HUDEP-2 (cell line): ENCODE data around the gene STARD7.
"Not testable (repeated sequence)": the region's sequence is repeated elsewhere in the genome, so short reads cannot be mapped to it uniquely, and the experiment has no call there.

Experiments
- DNase-seq, 76 experiments: peaks; one replicate each; lab custom pipeline; 2025; ENCODE audit not compliant: unreplicated experiment in 76 of 76; lab: John Stamatoyannopoulos, UW

Gene STARD7

DNA sequence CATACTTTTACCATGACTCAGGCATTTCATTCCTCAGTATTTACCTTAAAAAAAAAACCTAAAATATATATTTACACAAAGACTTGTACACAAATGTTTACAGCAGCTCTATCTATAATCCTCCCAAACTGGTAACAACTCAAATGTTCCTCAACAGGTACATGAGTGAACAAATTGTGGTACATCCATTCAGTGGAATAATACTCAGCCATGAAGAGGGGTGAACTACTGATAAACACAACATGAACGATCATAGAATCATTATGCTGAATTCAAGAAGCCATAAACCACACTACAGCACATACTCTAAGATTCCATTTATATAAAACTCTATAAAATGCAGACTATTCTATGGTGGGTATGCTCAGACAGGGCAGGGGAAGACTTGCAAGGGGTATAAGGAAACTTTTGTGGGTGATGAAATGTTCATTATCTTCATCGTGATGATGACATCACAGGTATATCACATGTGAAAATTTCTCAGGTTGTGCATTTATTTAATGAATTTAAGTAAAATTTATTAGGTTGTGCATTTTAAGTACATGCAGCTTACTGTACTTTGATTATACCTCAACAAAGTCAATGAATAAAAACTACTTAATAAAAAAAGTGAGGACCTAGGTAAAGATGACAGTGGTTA is 38.6 kb downstream of the STARD7 start:
- no peak for DNase-seq

GRCh38 chr2:96167407-96168013 is 41.1 kb downstream of the STARD7 start:
- no peak for DNase-seq

DNA sequence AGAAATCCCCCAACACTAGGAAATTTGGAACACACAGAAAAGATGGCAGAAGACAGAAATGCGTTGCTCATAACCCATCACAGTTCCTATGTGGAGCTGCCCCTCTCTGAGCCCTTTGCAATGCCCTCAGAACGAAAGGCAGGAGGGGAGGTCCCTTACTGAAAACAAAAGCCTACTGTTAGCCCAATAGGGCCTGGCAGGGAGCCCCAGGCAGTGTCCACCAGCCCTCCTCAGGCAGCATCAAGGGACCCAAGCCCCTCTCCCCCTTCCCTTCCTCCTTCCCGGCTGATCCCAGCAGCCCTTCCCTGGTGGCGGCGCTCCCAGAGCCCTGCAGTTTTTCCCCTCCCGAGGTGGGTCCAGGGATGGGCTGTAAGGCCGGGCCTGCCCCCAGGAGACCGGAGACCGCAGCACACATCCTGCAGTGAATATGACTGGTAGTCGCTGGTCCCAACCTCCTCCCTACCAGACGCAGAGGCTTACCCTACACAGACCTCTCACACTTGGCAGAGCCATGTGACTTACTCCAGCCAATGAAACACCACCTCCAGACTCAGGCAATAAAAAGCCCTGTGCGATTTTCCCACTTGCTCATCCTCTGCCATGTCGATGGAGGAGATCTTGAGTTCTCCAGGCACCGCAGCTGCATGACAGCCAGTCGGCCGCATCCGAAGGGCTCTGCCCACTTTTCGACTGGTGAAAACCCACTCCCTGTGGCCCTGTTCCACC is 44.0 kb downstream of the STARD7 start:
- no peak for DNase-seq

DNA sequence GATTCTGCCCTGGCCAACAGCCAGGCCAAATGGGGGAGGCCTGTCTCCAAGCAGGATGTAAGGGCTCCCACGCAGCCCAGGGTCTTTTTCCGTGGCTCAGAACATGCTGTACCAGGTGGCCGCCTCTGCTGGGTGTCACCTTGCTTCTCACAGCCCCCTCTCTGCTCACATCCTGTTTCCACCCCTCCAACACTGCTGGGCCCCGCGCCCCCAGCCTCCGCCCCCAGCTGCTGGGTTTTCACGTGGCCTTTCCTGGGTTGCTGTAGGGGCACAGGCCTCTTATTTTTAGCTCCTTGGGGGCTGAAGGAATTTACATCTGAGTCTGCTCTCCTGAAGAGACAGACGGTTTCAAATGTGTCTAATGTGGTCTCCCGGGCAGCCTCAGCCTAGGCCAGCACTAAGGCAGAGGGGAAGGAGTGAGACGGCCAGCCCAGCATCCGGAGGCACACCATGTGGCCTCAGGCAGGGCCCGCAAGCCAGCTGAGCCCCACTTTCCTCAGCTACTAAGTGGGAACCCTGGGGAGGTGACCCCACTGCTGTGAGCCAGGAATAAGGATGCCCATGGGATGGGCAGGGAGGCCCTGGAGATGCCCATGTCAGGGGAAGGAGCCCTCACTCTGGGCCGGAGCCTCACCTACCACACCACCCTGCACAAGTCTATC is 44.7 kb downstream of the STARD7 start:
- no peak for DNase-seq

GRCh38 chr2:96163415-96163767 is 45.2 kb downstream of the STARD7 start:
- DNase-seq: no peak

- DNase-seq: peak in 63 of 76 experiments; percentile 3 to 82 (median 49)
These were observed 46.7 kb downstream of the STARD7 start for GRCh38 chr2:96161898-96162297.

GRCh38 chr2:96160366-96160765 is 48.3 kb downstream of the STARD7 start:
- not testable (repeated sequence) for DNase-seq

DNA sequence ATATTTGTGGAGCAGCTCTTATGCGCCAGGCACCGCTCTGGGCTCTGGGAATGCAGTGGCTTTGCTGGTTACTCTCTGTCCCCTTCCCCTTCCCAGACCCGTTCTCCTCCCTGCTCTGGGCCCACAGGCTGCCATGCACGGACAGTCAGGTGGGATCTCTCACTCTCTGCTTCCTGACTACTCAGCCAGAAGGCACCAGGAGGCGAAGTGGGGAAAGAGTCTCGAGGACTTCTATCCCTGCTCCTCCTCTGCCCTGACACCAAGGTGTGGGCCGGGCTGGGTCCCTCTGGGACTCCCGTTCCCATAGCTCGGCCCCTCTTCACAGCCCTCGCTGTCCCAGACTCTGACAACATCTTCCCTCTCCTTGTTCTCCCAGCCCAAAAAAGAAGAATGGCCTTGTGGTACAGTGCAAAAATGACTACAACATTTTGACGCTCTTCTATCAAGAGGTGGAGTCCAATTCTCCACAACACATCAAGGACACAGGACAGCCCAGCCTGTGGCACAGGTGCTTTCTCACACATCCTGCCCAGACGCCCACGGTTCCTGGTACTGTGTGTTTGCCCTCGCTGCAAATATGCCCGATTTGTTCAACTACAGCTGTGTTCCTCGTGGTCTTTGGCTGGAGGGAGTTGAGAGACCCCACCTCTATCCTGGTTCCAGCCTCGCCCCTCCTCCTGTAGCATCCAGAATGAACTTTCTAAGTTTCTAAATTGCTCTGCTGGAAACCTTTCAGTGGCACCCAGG is 49.4 kb downstream of the STARD7 start:
- no peak for DNase-seq

- no peak for DNase-seq
These were observed 50.1 kb downstream of the STARD7 start for GRCh38 chr2:96158554-96158940.

DNA sequence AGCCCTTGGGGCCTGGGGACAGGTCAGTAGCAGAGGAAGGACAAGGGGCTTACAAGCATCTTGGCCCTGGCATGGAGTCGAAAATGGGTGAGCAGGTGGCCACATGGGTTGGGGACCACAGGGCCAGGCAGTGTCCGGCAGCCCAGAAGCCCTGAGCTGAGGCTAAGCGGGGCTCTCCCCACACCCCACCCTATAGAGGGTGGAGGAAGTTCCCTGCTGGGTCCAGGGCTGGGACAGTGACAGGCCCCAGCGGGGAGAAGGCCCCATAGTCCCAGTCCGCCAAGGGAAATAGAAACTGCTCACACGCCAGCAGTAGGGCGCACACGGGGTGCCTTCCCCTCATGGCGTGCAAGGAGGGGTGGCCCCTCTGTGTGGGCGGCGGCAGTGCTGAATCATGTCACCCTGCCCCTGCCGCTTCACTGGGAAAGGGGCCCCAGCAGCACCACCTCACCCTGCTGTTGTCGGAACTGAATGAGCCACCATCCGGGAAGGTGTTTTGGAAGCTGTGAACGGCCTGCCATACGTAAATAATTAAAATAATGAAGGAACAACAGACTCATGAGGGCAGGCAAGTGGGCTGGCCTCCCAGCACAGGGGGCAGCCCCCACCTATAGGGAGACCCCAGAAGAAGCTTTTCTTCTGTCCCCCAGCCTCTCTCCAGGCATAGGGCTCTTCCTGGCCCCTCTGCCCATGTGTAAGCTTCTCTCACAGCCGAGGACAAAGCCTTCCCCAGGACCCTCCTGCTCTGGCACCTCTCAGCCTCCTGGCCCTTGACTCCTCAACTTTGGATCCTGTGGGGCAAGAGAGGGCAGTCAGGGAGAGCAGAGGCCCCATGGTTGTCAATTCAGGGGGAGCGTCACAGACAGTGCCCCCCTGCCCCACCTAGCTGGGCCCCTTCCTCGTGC is 50.7 kb downstream of the STARD7 start:
- peak in 54 of 76 experiments; percentile 6 to 71 (median 48) for DNase-seq

- DNase-seq: peak in 2 of 76 experiments; percentile 56 to 58
These were observed 51.5 kb downstream of the STARD7 start for GRCh38 chr2:96156926-96157648.

GRCh38 chr2:96156011-96156820 is 52.4 kb downstream of the STARD7 start:
- no peak for DNase-seq

- DNase-seq: no peak
These were observed 53.9 kb downstream of the STARD7 start for GRCh38 chr2:96154506-96155380.

GRCh38 chr2:96153991-96154431 is 54.6 kb downstream of the STARD7 start:
- peak in 6 of 76 experiments; percentile 11 to 37 (median 20) for DNase-seq

GRCh38 chr2:96153291-96153713 is 55.3 kb downstream of the STARD7 start:
- no peak for DNase-seq

- no peak for DNase-seq
These were observed 56.1 kb downstream of the STARD7 start for GRCh38 chr2:96152304-96153161.
